NCI-H460 (cell line): ENCODE results near the gene CACNB3. TPM values are rescaled to one million over a fixed set of nuclear protein-coding genes. Genes with fewer than 3 reads are reported as not detected.

Experiments used
- DNase-seq: peaks from one replicate; pipeline ENCODE4 v3.0.0-alpha.2; 2016; ENCODE audit warnings: low read depth; ENCODE audit errors: extremely low read depth
- total RNA-seq: library from RNA; depleted of rRNA; stranded (reverse); fragments of >200 nt; shearing (Covaris generic); gene quantifications from 2 replicates; pipeline ENCODE4 v1.2.3, GENCODE V29; 2014

Gene CACNB3
- total RNA-seq, 1 experiment from 2014 or later = 6.6 TPM

DNA sequence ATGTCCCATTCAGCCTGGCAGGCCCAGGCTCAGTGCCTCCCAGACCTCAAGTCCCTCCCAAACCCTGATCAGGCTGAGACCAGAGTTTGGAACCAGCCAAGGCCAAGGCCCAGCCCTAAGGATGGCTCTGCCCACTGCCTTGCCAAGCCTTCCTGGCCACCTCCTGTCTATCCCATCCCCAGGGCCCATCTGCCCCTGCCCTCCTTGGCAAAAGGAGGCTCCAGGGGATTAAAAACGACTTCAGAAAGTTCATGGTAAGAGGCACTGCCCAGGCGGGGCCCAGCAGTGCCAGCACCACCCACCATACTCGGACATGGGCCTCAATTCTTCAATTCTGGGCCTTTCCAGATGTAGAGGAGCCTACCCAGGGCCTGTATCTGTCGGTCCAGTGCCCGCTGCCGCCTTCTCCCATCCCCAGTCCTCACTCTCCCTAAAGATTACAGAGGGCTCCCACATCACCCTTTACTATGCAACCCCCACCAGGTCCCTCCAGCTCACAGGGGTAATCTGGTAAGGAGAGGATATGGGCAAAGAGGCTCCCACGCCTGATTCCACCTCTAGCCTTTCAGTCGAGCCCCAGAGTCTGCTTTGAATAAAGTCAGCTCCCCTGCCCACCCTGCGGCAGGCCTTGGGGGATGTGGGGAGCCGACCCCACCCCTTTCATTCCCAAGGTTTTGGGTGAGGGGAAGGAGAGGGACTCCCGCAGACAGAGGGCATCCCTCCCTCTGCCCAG is 30.3 kb upstream of the CACNB3 start:
- no peak for DNase-seq

GRCh38 chr12:48788524-48788853 is 29.8 kb upstream of the CACNB3 start:
- DNase-seq = no peak

DNA sequence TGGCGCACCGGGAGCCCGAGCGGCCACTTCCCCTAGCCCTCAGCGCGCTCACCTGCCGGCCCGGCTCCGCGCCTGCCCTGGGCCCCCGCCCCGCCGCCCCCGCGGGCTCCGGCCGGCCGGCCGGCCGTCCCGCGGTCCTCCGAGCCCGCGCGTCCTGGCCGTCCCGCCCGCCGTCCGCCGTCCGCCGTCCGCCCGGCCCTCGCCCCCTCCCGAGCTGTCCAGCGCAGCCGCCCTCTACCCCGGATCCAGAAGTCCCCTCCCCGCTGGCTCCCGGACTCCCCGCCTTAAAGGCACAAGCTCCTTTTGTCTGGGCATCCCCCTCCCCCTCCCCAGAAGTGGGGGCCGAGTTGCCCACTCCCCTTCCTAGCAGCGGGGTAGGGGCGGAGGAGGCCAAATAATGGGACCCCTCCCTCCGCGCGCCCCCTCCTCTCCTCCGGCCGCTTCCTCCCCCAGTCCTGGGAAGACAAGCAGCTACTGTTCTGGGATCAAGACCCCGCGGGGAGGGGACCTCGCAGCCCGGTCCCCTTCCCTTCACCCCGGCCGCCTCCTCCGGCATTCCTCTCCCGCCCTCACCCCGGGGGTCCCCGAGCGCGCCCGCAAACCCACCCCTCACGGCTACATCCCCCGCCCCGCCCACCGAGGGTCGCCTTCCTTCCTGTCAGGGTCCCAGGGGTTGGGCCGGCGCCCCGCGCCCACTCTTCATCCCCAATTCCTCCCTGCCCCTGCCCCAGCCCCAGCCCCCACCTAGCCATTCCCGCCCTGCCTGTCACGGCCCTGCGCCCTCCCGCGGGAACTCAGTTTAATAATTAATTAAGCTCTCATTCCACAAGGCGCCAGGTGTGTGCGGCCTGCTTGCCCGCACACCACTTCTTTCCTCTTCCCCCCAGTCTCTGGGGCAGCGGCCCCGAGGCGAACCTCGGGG is 29.2 kb upstream of the CACNB3 start, which contains the start of gene ADCY6:
Gene ADCY6 (minus strand): TSS at position 236 of the 922 bp plus-strand sequence. CDS start 5,655 bp downstream, outside the sequence.
- peak; percentile 56 for DNase-seq

DNA sequence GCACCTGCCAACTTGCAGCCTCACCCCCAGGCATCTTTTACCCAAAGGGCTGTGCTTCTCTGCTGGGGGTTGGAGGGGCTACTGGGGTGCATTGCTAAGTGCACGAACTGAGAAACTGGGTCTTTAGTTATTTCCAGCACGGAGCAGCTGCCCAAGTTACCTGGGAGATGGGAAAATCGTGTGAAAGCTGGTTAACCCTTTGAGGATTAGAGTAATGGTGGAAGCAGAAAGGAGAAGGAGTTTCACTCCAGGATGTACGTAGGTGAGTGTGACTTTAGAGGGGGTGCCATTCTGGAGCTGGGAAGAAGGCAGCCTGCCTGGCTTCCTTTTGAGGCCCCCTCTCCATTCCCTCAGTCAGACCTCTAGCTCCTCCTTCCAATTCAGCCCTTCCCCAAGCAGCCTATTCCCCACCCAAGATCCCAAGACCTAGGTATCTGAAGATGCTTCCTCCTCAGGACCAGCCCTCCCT is 28.4 kb upstream of the CACNB3 start:
- DNase-seq = no peak

DNA sequence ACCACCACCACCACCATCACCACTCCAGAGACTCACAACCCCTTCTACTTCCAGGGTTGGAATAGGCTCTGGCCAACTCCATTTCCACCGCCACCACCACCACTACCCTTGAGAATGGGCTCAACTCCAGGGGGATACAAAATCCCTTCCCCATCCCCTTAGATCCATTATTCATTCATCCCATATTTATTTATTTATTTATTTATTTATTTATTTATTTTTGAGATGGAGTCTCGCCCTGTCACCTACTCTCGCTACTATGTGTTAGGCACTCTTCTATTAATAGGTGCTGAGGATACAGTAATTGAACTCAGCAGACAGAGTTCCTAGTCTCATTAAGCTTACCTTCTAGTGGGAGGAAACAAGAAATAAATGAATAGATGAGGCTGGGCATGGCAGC is 24.6 kb upstream of the CACNB3 start:
- no peak for DNase-seq

- DNase-seq = no peak
Measured at GRCh38 chr12:48794870-48795269, 23.4 kb upstream of the CACNB3 start.

- DNase-seq = peak; percentile 84
Measured at GRCh38 chr12:48795550-48796455, 22.5 kb upstream of the CACNB3 start.

DNA sequence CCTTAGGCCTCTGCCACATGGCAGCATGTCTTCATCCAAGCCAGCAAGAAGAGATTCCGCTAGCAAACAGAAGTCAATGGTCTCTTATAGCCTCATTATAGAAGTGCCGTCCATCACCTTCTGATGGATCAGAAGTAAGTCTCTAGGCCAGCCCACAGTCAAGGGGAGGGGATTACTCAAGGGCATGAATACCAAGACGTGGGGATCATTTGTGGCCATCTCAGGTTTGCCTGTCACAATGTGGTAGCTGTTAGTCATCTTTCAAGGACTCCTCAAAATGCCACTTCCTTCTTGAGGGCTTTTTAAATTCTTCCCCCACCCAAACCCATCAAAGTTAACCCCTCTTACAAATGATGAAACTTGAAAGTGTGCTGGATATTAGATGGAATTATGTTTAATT is 21.3 kb upstream of the CACNB3 start:
- DNase-seq = no peak

DNA sequence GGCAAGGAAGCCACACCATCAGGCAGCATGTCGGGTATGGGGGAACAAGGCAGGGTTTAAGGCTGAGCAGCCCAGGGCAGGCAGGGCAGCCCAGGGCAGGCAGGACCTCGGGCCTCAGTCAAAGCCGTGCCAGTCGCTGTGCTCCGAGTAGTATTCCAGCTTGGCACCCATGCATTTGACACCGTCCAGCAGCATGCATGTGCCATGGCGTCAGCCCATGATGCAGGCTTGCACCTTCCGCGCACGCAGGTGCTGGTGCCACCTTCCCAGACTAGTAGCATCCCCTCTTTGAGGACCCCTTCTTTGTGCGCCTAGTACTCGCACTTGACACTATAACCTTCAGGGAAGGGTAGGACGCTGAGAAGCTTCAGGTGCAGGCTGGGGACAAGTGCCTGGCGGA is 17.8 kb upstream of the CACNB3 start:
- DNase-seq = no peak

GRCh38 chr12:48800971-48801370 is 17.3 kb upstream of the CACNB3 start:
- DNase-seq = no peak

GRCh38 chr12:48803675-48804074 is 14.6 kb upstream of the CACNB3 start:
- no peak for DNase-seq

GRCh38 chr12:48807981-48808380 is 10.3 kb upstream of the CACNB3 start:
- no peak for DNase-seq

DNA sequence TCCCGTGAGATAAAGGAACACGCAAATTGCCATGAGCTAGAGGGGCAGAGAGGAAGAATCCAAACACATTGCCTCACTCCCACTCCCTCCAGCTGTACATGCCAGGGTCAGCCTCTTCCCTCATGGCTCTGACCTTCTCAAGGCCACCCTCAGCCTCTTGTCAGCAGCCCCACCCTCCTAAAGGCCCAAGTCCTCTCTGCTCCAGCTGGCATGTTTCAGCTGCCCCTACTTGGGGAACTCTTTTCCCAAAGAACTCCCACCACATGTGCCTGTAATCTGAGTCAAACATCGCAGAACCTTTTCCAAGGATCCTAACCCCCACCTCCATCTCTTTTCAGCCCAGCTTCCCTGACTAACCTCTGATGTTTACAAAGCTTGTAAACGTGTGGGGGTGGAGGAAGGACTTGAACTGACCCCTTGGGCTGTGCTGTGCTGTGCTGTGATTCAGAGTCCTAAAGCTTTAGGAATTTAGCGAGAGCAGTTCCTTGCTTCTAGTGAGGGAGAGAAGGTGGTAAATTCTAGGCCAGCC is 7.3 kb upstream of the CACNB3 start:
- no peak for DNase-seq

DNA sequence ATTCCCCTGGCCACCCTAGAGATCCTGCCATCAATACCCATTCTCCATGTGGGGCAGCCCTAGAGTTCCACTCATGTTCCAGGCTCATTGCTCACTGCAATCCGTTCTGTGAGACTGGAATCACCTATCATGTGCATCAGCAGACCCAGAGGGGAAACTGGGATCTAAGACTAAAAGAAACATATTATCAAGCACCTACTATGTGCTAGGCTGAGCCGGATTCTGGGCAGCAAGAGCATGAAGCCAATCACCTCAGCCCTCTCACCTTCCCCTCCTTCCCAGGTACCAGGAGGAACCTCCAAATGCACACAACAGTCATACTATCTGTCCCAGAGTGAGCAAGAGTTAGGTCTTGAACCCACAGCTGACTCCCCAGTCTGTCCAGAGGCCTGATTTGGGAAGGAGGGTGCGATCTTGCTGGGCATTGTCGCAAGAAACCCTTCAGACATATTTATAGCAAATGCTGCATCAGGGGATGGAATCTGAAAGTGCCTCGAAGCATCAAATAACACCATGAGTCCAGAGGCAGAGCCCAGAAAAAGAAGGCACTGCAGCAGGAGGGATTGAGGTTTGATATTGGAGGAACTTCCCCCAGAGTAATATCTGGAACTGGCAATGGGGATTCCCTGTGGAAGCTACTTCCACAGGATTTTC is 6.7 kb upstream of the CACNB3 start:
- DNase-seq = no peak

DNA sequence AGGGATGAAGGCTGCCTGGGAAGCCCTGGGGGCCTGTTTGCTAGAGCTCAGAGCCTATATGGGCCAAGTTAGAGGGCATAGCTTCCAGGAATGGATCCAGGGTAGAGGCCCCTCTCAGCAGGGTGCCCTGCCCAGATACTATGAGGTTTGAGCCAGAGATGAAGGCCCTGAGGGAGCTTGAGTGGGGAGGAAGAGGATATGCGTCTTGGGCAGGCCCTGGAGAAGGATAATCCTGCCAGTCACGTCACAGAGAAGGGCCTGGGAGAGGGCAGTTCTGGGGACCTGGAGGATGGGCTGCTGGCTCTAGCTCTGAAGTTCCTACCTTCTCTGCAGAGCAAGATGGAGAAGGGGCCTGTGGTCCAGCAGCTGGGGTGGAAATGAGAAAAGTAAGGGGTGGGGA is 5.9 kb upstream of the CACNB3 start:
- no peak for DNase-seq

- no peak for DNase-seq
Measured at GRCh38 chr12:48813465-48814261, 4.6 kb upstream of the CACNB3 start.

DNA sequence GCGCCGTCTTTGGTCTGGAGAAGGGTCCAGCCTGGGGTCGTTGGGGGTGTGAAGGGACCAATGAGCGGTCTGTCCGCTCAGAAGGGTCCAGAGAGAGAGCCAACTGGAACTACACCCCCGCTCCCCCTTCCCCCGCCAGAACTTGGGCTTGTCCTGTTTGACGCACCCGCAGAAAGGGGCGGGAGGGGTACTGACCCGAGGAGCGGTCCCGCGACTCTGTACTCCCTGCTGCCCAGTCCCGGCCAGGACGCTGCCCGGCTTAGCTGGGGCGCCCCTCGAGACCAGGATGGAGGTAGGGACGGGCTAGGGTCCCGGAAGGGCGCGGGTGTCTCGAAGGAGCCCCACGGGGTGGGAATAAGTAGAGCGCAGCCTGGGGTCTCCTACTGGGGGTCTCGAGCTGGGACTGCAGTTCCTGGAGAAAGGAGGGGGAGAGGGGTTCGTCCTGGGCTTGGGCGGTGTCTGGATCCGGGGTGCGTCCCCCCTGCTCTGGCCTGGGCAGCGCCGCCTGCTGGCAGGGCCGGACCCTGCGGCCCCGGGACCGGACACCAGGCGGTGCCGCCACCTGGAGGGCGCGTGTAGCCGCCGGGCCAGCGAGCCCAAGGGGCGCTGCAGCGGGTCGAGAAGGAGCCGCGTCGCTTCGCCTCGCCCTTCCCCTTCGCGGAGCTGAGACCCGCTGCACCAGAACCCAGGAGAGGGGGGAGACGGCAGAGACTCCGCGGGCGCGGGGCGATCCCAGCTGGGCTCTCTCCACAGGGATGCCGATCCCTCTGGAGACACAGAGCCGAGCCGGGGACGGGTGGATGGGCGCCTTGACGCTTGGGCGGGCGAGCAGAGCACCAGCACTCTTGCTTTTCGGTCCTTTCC is 3.8 kb upstream of the CACNB3 start:
- DNase-seq = peak; percentile 74
